Measurements from ENCODE around the gene CARNS1. TPM values are rescaled to one million over a fixed set of nuclear protein-coding genes. Genes with fewer than 3 reads are reported as not detected.

The CARNS1 gene
- total and polyA plus RNA-seq, 2 of the 8 experiments (the other 6 are each of a cell fraction or from before 2014, with no cell fraction given): 0.82 to 1.1 TPM

DNA sequence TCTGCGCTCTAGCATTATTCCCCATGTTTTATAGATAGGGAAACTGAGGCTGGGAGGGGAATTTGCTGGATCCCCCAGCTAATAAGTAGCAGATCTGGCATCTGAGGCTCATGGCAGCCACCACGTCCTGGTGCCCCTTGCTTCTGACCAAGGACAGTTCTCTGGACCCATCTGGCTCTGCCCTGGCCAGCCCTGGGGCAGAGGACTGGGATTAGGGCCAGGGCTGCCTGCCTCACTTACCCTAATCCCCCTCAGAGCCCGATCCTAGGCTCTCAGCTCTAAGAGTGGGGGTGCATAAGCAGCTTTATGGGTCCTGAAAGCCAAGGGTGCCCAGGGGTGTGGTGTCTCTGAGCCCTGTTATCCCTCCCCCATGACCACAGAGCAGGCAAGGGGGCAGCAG lies 39.6 kb downstream of the CARNS1 start, which contains the start of gene CABP4:
TSS of gene CABP4 (plus strand) at position 301 of the 400 bp plus-strand sequence. CDS start at position 371, 70 bp downstream.
- Histone ChIP-seq H3K79me2 (ENCODE audit: control insufficient read depth in 1 of 2, insufficient read depth in 2 of 2, low read length in 2 of 2) (no peaks in the 10 kb centered on the region), H2AK5ac (ENCODE audit: low read depth, low read length) (no peak within 1 kb of the TSS), H3K4me2 (ENCODE audit: insufficient read depth in 1 of 2, low read depth in 2 of 2, low read length in 2 of 2) (no peak within 1 kb of the TSS), H3K36me3 (ENCODE audit: control insufficient read depth in 2 of 4, insufficient read depth in 4 of 4, low read length in 3 of 4) (no peaks in the 10 kb centered on the region), H2BK12ac (ENCODE audit: low read depth, low read length) (no peak within 1 kb of the TSS), H2BK20ac (ENCODE audit: low read length) (no peak within 1 kb of the TSS), H3K23ac (ENCODE audit: insufficient read length) (no peak within 1 kb of the TSS), H2AFZ (ENCODE audit: low read length) (no peak within 1 kb of the TSS), H2BK15ac (ENCODE audit: low read length) (no peak within 1 kb of the TSS), H3K18ac (ENCODE audit: extremely low read depth, low read length) (no peak within 1 kb of the TSS), H4K20me1 (replicated peaks in 1 of 2; ENCODE audit: control insufficient read depth in 1 of 2, insufficient read depth in 2 of 2, low read length in 2 of 2) (no peaks in the 10 kb centered on the region), H4K91ac (replicated peaks; ENCODE audit: insufficient read length, low read length) (no peak within 1 kb of the TSS), H3K27me3 (replicated peaks in 1 of 4; ENCODE audit: control insufficient read depth in 3 of 4, extremely low read depth in 1 of 4, insufficient read depth in 3 of 4, low read length in 3 of 4) (no peaks in the 10 kb centered on the region), H3K9me3 (ENCODE audit: insufficient read depth in 2 of 2, low read depth in 1 of 2, low read length in 1 of 2) (no peaks in the 10 kb centered on the region), H3K79me1 (ENCODE audit: low read depth, low read length) (no peaks in the 10 kb centered on the region), H3K14ac (ENCODE audit: insufficient read length) (no peak within 1 kb of the TSS), H4K5ac (ENCODE audit: insufficient read length, low read depth, low read length) (no peak within 1 kb of the TSS), H3K56ac (replicated peaks; ENCODE audit: insufficient read length, low read depth, low read length) (no peak within 1 kb of the TSS), H3K4me3 (ENCODE audit: extremely low read depth in 1 of 4, insufficient read depth in 2 of 4, low read depth in 3 of 4, low read length in 4 of 4) (no peak within 1 kb of the TSS), H3K4ac (replicated peaks; ENCODE audit: insufficient read length, low read depth, low read length) (no peak within 1 kb of the TSS), H3K9ac (replicated peaks in 1 of 4; ENCODE audit: extremely low read depth in 1 of 4, low read depth in 3 of 4, low read length in 3 of 4) (no peak within 1 kb of the TSS), H4K8ac (ENCODE audit: extremely low read depth, insufficient read depth, low read length) (peak within 1 kb of the TSS; percentile 79), H2BK120ac (replicated peaks; ENCODE audit: low read depth, low read length) (no peak within 1 kb of the TSS), H3K27ac (ENCODE audit: low read depth, low read length) (no peak within 1 kb of the TSS), H3K23me2 (ENCODE audit: low read depth, low read length) (no peaks in the 10 kb centered on the region), H2BK5ac (ENCODE audit: low read depth, low read length) (no peak within 1 kb of the TSS), H3K4me1 (replicated peaks in 1 of 4; ENCODE audit: control insufficient read depth in 3 of 4, insufficient read depth in 4 of 4, low read length in 3 of 4) (no peaks in the 10 kb centered on the region)
- 90% methylated on average over 3 of the region's 3 CpGs; no CpG with 5 or more reads in 1 of the 2 experiments for WGBS, 2 experiments (ENCODE audit: extremely low coverage in 1 of 2, insufficient coverage in 1 of 2, insufficient read length in 1 of 2, insufficient replicate concordance in 2 of 2, low coverage in 1 of 2, low lambda C conversion rate in 2 of 2, missing lambda C conversion rate in 1 of 2)
- DNase-seq (ENCODE audit: low read depth in 1 of 2, low spot score in 2 of 2): no peak
- ChIA-PET CTCF (ENCODE audit: partially characterized antibody) (interaction anchor here (1.0 to 2.7 kb wide), 3 partner anchors 17 to 73 kb away, joined by 3 to 10 read pairs (median 3); partner anchors contain the start of gene PTPRCAP), POLR2A (ENCODE audit: partially characterized antibody) (interaction anchor here (0.6 to 4.3 kb wide), 8 partner anchors 10 to 137 kb away, joined by 3 to 27 read pairs (median 4); partner anchors contain the start of genes PTPRCAP and RAD9A)
- TF ChIP-seq E2F6 (IDR thresholded peaks at IDR 0.05) (no peak), CHD2 (IDR thresholded peaks at IDR 0.05; ENCODE audit: low read length) (no peak), POLR2A (IDR thresholded peaks at IDR 0.05; ENCODE audit: control extremely low read depth in 1 of 2, low read depth in 2 of 2, low read length in 2 of 2) (no peak), YY1 (IDR thresholded peaks at IDR 0.05; ENCODE audit: low read depth, low read length) (no peak), SUZ12 (IDR thresholded peaks at IDR 0.05; ENCODE audit: low read length) (no peak), SP2 (IDR thresholded peaks at IDR 0.05; ENCODE audit: low read length) (no peak)
- FAIRE-seq: no peak
